Hematopoietic multipotent progenitor cell treated with erythropoietin and hydrocortisone succinate and interleukin-3 and kit ligand, for 6 days (in vitro differentiated cells): ENCODE measurements around the gene TECPR1.

ENCODE experiments used
- DNase-seq: peaks from one replicate; pipeline ENCODE4 v3.0.0-alpha.2; 2015

TECPR1 gene

DNA sequence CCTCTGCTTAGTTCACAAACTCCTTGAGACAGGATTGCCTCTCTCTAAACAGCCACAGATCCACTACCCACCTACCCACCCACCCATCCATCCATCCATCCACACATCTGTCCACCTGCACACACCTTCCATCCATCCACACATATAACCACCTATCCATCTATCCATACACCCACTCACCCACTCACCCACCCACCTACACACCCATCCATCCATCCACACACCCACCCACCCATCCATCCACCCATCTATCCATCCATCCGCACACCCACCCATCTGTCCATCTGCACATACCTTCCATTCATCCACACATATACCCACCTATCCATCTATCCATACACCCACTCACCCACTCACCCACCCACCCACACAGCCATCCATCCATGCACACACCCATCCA, 9.7 kb downstream of the TECPR1 start:
- DNase-seq, result no peak

DNA sequence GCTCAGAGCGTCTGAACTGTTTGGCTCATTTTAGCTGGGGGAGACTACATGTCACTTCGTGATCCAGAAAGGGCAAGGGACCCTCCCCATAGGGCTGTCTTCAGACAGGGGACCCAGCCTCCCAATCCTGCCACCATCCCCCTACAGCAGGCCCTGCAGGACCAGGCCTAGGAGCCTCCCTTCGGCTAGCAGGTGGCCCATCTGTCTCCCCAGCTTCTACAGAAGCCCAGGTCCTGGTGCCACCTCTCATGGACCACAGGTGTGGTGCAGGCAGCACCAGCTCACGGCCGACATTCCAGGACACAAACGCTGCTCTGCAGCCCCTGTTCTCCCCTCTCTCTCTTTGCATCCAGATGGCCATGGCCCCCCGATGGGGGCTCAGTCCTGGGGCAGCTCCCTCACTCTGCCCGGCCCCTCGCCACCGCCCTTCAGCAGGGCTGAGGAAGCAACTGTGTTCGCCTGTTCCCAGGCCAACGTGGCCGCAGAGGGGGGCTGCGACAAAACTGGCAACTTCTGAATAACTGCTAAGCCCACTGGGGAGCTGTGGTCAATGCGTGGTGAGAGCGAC, 10.3 kb downstream of the TECPR1 start:
- no peak for DNase-seq

DNA sequence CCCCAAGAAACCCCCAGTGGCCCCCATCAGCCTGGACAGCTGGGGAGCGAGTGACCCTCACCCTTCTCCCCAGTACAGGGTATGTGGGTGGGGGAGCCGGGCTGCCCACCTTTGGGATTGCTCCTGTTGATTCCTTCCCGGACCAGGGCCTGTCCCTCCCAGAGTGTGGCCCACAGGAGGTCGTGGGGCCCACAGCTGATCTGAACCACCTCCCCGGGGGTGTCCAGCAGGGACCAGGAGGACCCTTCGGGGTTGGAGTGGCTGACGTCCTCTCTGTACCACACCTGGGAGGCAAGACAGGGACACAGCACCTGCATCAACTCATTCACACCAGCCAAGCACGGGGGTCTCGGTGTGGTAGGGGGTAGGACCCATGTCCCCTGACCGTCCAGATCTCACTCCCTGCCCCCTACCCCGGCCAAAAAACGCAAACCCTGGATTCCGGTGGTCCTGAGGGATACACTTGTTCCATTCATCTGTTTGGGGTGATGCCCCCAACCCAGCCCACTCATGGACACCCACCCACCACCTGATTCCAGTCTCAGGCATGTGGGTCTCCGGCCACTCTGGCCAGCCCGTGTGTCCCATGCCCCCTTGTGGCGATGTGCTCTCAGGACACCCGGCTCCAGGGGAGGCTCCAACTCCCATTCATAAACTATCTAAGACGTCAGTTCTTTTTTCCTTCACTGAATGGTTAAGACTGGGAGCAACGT, 10.9 kb downstream of the TECPR1 start:
- DNase-seq, result peak; percentile 70

- DNase-seq, result no peak
These were observed 13.1 kb downstream of the TECPR1 start for GRCh38 chr7:98238976-98239375.

DNA sequence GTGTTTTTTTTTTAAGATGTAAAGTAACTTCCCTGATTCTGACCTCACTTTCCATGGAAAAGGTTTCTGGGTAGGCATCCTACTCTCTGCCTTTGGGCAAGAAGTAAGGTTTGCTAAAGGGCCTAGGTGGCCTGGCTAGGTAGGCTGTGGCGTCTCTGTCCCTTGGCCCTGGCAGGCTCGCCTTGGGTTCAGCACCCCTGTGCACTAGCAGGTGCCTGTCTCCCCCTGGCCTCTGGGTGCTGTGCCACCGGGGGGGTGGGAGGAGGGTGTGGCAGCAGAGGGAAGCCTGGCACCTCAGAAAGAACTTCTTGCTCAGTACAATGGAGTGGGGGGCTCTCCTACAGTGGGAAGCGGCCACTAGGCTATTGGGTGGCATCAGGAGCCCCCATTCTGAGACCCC, 14.0 kb downstream of the TECPR1 start:
- DNase-seq, result no peak

DNA sequence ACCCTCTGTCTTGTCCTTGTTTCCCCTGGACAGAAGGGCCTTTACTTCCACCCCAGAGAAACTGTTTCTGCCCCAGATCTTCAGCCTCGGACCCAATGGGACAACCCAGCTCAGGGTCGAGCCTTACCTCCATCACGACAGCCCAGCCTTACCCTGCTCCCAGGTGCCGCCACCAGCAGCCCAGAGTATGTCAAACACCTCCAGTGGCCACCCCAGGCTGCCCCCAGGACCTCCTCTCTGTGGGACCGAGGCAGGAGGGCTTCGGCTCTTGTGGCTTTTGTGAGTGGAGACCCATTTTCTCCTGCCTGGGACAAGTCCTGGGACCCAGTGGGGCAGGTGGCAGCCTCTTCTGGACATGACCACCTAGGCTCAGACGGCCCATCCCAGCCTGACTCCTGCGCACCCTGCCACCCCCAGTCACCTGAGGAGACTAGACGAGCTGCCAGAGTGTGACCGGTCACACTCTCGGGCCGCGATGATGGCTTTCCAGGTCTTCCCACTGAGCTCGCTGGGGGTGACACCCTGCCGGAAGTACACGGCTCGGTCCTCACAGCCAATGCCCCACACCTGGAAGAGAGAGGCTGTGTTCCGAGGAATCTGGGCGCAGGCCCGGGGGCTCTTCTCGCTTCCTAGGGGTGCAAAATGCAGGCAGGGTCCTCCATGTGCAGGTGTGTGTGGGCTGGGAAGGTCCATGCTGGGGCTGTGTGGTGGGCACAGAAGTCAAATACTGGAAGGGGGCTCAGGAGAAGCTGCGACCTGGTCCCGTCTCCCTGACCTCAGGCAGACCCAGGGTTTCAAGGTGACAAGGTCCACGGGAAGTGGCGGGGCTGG, 15.5 kb downstream of the TECPR1 start:
- DNase-seq, result no peak

GRCh38 chr7:98235901-98236300, 16.1 kb downstream of the TECPR1 start:
- DNase-seq, result no peak

- DNase-seq, result no peak
These were observed 17.4 kb downstream of the TECPR1 start for GRCh38 chr7:98234429-98235147.

DNA sequence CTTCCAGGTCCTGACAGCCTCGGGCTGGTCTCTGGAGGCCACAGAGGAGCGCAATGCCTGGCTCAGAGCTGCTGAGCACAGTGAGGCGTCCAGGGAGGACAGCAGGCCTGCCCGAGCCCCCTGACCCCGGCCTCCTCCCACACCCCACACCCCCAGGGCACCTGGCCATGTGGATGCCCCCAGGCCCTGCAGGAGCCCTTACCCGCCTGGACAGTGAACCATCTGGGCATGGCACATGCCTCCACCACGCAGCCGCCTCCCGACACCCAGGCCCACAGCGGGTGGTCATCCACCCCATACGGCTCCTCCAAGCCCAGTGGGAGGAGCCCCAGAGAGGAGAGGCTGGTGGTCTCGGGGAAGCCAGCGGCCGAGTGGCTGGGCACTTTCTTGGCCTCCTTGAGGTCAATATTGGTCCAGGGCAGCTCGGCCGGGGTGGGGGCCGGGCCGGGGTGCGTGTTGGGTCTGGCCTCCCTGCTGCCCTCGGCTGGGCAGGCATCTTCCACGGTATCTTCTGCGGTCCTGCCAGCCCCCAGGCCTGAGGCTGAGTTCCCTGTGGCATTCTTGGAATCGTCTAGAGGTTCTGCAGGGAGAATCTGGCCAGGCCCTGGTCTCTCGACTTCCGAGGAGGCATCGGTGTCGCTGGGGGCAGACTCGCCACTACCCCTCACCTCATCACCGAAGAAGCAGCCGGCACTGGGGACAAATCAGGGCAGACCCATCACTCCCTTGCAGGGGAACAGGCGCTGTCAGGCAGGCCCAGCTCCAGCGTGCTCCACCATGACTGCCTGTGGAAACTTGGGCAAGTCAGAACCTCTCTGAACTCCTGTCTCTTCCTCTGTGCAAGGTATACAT, 18.6 kb downstream of the TECPR1 start:
- DNase-seq, result no peak

- DNase-seq, result no peak
These were observed 19.2 kb downstream of the TECPR1 start for GRCh38 chr7:98232799-98233198.

DNA sequence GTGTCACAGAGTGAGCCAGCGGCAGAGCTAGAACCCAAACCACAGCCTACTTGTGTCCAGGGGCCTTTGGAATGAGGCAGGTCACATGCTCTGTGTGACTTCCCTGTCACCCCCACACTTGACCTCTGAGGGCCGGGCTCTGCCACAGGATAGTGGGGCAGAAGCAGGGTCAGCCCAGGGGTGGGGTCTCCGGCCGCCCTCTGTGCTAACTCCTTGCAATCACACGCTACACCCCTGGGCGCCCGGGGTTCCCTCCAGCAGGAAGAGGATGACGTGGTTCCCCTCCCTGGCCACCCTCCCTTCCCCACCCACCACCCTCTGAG, 19.8 kb downstream of the TECPR1 start:
- DNase-seq, result no peak

DNA sequence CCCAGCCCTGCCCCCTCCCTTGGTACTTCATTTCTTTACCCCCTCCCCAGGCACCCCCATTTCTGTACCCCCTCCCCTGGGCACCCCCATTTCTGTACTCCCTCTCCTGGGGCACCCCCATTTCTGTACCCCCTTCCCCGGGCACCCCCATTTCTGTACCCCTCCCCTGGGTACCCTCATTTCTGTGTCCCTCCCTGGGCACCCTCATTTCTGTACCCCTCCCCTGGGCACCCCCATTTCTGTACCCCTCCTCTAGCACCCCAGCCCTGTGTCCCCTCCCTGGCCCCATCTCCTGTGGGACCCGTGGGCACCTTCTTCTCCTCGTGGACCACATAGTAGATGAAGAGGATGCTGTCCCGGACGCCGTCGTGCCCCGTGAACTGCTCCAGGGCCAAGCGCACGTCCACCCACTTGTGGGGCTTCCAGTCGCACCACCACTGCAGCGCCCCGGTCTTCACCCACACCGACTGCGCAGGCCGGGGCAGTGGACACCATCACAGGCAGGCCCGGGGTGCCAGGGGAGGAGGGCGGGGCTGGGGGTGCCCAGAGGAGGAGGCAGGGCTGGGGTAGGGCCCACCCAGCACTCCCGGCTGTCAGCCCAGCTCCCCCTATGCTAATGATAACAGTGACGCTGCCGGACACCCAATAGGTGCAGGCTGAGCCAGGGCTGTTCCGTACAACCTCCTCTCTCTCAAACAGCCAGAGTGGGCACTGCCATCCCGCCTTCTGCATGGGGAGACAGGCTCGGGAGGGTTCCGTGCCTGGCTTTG, 20.4 kb downstream of the TECPR1 start:
- DNase-seq, result no peak

DNA sequence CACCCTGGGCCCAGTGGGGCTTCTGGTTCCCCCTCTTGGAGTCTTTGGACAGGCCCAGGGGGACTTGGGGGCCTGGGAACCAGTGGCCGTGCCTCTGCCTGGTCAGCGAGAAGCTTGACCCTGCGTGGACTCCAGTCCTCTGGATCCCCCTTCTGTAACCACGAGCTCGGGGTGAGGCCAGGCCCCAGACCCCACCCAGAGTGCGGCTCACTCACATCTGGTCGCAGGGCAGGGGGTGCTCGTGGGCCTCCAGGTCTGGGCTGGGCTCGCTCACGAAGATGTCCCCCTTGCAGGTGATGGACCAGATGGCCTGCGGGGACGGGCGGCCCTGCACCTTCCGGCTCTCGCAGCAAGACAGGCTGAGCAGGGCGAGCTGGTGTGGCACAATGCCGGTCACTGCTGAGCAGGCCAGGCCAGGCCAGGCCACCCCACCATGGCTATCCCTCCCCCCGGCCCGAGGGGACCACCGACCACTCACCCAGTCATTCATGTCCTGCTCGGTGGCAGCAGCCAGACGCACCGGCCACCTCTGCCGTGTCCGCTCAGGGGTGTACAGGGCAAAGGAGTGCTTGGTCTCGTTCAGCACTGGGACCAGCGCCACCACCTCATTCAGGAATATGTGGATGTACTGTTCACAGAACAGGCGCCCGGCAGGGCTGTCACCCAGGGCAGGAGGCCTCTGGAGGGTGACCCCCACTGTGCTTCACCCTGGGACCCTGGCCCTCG, 21.1 kb downstream of the TECPR1 start:
- DNase-seq, result no peak

GRCh38 chr7:98229991-98230745, 21.9 kb downstream of the TECPR1 start:
- DNase-seq, result no peak

DNA sequence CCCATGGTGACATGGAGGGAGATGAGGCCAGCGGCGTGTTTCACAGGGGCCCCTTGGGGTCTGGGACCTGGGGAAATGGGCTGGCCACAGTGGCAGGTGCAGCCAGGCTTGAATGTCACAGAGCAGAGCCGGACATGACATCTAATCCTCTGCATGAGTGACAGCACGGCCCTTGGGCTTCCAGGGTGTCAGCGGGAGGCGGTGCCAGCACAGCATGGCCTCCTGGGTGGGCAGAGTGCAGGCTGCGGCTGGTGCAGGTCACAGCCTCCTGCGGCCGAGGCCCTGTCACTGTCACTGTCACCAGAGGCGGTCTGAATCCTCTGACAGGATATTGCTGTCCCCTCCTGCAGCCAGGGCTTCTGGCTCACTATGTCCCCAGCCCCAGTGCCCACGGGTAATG, 22.6 kb downstream of the TECPR1 start:
- no peak for DNase-seq

- no peak for DNase-seq
These were observed 23.2 kb downstream of the TECPR1 start for GRCh38 chr7:98228801-98229200.

- no peak for DNase-seq
These were observed 24.1 kb downstream of the TECPR1 start for GRCh38 chr7:98227939-98228338.

- DNase-seq, result no peak
These were observed 26.0 kb downstream of the TECPR1 start for GRCh38 chr7:98225913-98226614.

DNA sequence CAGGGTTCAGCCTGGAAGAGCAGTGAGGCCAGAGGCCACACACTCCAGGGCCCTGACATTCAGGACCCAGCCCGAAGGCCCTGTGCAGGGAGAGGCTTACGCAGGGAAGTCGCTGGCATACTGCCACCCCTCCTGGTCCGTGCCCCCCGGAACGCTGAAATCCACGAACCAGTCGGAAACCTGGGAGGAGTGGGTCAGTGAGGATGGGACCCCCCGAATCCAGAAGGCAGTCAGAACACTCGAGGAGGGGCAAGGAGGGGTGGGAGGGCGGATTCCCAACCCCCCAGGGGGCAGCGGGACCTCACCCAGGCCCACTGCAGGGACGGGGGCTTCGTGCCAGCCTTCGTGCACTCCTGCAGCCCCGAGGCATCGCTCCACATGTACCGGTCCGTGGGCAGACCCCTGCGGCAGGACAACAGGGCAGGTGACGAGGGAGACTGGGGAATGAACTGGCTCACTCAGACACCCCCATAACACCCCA, 27.3 kb downstream of the TECPR1 start:
- DNase-seq, result no peak
